GM12878 (cell line): ENCODE measurements around the gene ITGA5.

Experiments
- KDM1A ChIP-seq: fragments of 200-600 bp; sonication (generic); IDR thresholded peaks from 2 replicates; pipeline ENCODE4 v1.6.1; 2016; ENCODE audit warnings: borderline replicate concordance
- USF2 ChIP-seq: IDR thresholded peaks from 2 replicates; pipeline ENCODE4 v1.6.1; 2011; ENCODE audit warnings: low read depth, low read length, improper control_type of control experiment, borderline replicate concordance
- TF ChIP-seq, protein P1 (sequence below), 3 experiments: IDR thresholded peaks in 2 of 3; conservative IDR thresholded peaks in 1 of 3; 2 replicates each; pipeline ENCODE4 v1.5.1; 2011; ENCODE audit warnings: low read depth in 3 of 3, low read length in 3 of 3, mild to moderate bottlenecking in 3 of 3, control low read depth in 2 of 3, moderate library complexity in 2 of 3, inconsistent platforms in 1 of 3, mixed read lengths in 1 of 3; ENCODE audit not compliant: control insufficient read depth in 2 of 3, insufficient read depth in 1 of 3; ENCODE audit errors: extremely low read depth in 1 of 3

GRCh38 chr12:54438517-54438916 is 19.5 kb upstream of the ITGA5 start:
- TF ChIP-seq KDM1A = no peak
- TF ChIP-seq USF2 = no peak
- TF ChIP-seq, protein P1, sequence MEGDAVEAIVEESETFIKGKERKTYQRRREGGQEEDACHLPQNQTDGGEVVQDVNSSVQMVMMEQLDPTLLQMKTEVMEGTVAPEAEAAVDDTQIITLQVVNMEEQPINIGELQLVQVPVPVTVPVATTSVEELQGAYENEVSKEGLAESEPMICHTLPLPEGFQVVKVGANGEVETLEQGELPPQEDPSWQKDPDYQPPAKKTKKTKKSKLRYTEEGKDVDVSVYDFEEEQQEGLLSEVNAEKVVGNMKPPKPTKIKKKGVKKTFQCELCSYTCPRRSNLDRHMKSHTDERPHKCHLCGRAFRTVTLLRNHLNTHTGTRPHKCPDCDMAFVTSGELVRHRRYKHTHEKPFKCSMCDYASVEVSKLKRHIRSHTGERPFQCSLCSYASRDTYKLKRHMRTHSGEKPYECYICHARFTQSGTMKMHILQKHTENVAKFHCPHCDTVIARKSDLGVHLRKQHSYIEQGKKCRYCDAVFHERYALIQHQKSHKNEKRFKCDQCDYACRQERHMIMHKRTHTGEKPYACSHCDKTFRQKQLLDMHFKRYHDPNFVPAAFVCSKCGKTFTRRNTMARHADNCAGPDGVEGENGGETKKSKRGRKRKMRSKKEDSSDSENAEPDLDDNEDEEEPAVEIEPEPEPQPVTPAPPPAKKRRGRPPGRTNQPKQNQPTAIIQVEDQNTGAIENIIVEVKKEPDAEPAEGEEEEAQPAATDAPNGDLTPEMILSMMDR (IDR thresholded peaks at IDR 0.05 in 2 of 3, conservative IDR thresholded peaks at IDR 0.05 in 1 of 3; ENCODE audit: control insufficient read depth in 2 of 3, extremely low read depth in 1 of 3, insufficient read depth in 1 of 3, low read depth in 3 of 3, low read length in 3 of 3) = no peak
